Stimulated activated CD8-positive, alpha-beta memory T cell treated with anti-CD3 and anti-CD28 coated beads, Interleukin-7, amount 100 ng/mL, for 4 hours (primary cell): Measurements from ENCODE around the gene CUL2.
"Not testable (repeated sequence)": the region's sequence is repeated elsewhere in the genome, so short reads cannot be mapped to it uniquely, and the experiment has no call there.

Experiments
- DNase-seq, 2 donors: peaks; one replicate each; pipeline ENCODE4 v3.0.0-alpha.2; 2020; ENCODE audit warnings: low read depth in 2 of 2

The CUL2 gene

DNA sequence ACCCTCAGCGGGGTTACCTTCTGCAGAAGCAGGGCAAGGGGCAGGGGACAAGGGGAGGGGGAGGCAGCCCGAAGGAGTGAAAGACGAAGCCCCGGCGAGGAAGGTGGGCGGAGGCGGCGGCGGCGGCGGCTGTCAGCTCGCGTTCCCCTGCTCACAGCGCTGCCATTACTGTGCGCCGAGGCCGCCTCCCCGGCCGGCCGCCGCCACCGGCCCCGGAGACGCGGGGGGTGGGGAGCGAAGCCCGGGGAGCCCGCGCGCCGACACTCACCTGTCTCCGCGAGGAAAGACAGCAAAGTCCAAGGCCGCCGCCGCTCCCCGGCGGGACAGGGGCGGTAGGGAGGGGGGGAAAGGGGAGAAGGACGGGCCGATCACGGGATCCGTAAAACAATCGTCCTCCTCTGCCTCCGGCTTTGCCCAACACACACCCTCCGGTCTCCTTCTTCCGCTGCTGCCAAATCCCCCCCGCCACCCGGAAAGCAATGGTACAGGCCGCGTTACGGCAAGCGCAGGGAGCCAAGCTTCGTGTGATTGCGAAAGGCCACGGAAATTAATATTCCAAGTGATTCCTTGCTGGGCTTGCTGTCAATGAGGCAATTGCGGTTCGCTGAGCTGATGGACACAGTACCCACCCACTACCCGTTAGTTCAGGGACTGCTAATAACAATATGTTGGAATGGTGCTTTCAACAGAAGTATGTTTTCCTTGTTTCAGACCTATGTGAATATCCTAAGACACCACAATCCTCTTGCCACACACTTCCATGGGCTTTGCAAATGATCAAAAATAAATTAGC is at the start of gene CUL2:
TSS of gene CUL2 (minus strand) at position 180 of the 793 bp plus-strand sequence. CDS start 19,024 bp downstream, outside the sequence.
- DNase-seq: peak; percentile 84 to 88

GRCh38 chr10:35136263-35136815 is 46.2 kb upstream of the CUL2 start:
- DNase-seq: no peak

GRCh38 chr10:35135861-35136260 is 45.7 kb upstream of the CUL2 start:
- no peak for DNase-seq

- DNase-seq: no peak
These were observed 43.4 kb upstream of the CUL2 start for GRCh38 chr10:35133586-35133985.

GRCh38 chr10:35132727-35133126 is 42.6 kb upstream of the CUL2 start:
- DNase-seq: no peak

DNA sequence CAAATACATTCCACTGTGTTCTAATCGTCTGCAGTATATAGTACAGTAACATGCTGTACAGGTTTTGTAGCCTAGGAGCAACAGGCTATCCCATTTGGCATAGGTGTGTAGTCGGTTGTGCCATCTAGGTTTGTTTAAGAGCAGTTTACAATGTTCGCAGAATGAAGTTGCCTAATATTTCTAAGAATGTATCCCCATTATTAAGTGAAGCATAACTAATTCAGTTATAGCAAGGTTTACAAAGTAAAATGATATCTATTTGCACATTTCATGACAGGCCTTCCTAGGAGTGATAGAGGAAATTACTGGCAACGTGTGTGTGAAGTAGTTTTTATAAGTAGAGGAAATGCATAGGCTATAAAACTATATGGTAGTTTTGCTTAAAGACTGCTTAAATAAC is 40.5 kb upstream of the CUL2 start:
- no peak for DNase-seq

DNA sequence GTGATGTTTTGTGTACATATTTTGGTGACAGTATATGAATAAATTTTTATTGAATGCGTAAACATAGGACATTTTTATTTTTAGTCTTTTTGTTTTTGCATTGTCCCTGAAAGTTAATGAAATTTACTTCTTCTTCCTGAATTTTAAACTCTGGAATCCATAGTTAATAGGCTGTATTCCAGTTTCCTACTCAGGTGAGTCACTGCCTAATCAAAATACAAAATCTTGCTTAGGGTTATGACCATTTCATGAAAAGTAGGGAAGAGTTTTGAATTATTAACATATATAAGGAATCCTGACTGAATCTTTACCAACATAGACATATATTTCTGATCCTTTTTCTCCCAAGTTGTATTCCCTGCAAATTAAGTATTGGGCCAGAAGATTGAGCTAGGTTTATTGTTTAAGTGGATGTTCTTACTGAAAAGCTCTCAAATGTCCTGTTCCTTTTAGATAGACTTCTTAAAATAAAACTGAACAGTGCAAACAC is 39.1 kb upstream of the CUL2 start:
- DNase-seq: no peak

DNA sequence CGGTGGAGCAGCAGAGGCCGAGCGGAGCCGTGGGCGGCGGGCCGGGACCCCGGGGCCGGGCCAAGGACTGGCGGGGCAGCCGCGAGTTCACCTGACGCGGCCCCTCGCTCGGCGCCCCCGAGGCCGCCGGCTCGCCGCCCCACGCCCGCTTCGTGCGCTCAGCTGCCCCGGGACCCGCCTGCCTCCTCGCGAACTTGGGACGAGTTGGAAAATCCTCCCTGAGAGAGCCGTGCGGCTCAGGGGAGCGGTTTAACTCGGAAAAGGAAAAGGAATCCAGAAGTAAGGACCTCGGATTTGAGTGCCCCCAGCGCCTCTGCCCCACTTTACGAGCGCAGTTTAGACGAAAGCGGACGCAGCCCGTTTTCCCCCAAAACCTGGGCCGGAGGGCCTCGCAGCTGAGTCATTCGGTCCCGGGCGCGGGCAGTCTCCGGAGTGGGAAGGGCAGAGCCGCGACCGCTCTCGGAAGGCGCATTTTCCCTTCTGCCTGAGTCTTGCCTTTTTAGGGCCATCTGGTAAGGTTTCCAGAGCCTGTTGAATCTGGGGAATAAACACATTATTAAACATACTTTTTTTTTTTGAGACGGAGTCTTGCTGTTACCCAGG is 37.2 kb upstream of the CUL2 start:
- DNase-seq: peak; percentile 26 to 57

DNA sequence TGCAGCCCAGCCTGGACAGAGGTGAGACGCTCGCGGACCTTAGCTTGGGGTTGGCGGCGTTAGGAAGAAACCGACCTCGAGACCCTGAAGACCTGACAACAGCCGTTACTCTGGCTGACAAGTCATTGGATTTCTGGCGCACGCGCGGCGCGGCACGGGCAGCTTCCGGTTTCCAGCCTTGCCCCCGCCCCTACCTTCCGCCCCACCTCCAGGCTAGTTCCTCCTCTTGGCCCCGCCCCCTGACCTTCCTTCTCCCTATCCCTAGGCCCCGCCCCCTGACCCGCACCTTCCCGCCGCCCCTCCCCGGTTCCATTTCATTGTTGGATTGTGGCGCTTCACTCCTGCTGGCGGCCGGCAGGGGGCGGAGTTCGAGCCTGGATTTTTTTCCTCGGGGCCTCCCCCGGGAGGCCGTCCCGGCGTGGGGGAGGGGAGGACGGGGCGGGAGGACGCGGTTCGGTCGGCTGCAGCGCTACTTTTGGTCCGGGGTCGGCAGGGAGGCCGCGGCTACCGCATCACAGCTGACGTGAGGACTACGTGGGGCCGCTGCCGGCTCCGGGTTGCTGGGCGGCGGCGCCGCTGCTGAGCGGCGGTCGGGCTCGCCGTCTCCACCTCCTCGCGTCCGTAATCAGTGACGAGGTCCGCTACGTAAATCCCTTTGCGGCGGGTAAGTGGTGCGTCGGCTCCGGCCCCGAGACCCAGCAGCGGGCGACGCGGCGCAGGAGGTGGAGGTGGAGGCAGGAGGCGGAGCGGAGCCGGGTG is 36.6 kb upstream of the CUL2 start, which contains the start of gene CREM:
TSS of gene CREM (plus strand) at position 317 of the 759 bp plus-strand sequence. CDS start 10,990 bp downstream, outside the sequence.
- DNase-seq: peak; percentile 99

- DNase-seq: no peak
These were observed 36.0 kb upstream of the CUL2 start for GRCh38 chr10:35126062-35126529.

DNA sequence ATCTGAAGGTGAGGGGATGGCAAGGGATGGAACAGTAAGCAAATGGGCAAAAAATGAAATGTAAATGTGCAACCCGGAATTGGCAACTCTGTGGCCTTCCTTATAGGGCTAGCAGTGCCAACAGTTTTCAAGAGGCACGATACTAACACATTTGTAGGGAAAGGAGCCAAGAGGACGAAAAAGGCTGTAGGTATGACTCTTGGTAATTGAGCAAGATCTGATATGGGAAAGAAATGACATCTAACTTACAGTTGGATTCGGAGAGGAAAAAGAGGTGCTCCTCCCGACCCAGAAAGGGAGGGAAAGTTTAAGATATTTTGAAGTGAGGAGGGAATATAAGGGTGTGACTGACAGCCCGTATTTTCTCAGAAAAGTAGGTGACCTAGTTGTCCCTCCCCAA is 34.4 kb upstream of the CUL2 start:
- DNase-seq: no peak

DNA sequence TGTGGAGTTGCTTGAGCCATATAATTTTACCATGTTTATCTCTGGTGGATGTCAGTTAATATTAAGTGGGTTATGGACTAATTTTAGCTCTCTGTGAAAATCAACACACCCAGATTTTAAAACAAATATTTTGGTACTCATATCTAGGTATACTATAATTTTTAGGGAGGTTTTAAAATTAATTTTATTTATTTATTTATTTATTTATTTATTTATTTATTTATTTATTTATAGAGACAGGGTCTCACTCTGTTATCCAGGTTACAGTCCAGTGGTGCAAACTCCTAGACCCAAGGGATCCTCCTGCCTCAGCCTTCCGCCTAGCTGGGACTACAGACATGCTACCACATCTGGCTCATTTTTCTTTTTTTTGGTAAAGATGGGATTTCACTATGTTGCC is 29.2 kb upstream of the CUL2 start:
- no peak for DNase-seq

GRCh38 chr10:35112571-35112970 is 22.4 kb upstream of the CUL2 start:
- no peak for DNase-seq

GRCh38 chr10:35103882-35104281 is 13.7 kb upstream of the CUL2 start:
- no peak for DNase-seq

GRCh38 chr10:35097510-35097909 is 7.4 kb upstream of the CUL2 start:
- no peak for DNase-seq

DNA sequence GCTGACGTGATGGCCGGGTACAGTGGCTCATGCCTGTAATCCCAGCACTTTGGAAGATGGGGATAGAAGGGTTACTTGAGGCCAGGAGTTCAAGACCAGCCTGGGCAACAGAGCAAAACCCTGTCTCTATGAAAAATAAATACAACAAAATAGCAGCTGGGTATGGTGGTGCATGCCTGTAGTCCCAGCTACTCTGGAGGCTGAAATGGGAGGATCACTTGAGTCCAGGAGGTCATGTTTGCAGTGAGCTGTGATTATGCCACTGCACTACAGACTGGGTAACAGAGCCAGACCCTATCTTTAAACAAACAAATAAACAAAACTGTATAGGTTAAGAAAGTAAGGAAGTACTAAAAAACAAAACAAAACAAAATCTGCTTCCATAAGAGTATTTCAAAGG is 6.2 kb upstream of the CUL2 start:
- no peak for DNase-seq

GRCh38 chr10:35092851-35093250 is 2.7 kb upstream of the CUL2 start:
- DNase-seq: no peak

- no peak for DNase-seq
These were observed 2.1 kb upstream of the CUL2 start for GRCh38 chr10:35091994-35092790.

DNA sequence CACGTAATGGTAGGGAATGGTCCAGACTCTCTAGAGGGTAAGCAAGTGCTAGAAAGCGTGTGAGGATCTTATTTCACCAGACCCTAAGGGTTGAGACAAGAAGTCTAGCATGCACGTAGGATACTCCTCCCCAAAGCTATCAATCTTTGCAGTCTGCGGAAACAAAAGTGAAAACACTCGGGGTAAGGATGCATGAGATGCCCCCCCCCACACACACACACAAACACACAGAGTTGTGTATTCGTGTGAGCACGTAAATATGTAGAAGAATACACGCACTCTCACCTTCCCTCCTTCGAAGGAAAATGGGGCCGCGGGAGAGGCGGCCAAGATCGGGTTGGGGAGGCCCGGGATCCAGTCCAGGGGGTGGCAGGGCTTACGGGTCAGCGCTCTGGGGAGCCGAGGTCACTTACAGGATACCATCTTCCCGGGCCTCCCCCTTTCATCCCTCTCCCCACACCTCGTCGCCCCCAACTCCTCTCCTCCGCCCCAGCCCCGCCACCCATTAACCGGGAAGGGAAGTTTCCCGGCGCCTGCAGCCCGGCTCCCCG is 455 bp downstream of the CUL2 start:
- DNase-seq: no peak

GRCh38 chr10:35083242-35083641 is 6.9 kb downstream of the CUL2 start:
- DNase-seq: no peak

GRCh38 chr10:35080261-35080660 is 9.9 kb downstream of the CUL2 start:
- not testable (repeated sequence) for DNase-seq
